Neural progenitor cell (in vitro differentiated cells): Measurements from ENCODE around the gene GDPD5.

Experiments
- CTCF ChIP-seq: fragments of 200-600 bp; sonication (generic); IDR thresholded peaks from 2 replicates; pipeline ENCODE4 v1.5.1; 2017; ENCODE audit warnings: antibody characterized with exemption, mild to moderate bottlenecking
- EZH2 ChIP-seq: fragments of 200-600 bp; sonication (generic); IDR thresholded peaks from 2 replicates; pipeline ENCODE4 v1.6.1; 2017; ENCODE audit warnings: antibody characterized with exemption, mild to moderate bottlenecking, moderate library complexity

GRCh38 chr11:75505916-75506692 is 19.6 kb downstream of the GDPD5 start:
- no peak for TF ChIP-seq CTCF
- TF ChIP-seq EZH2, result no peak
